Lower leg skin (tissue), 3 donors: ENCODE data around the gene PRDM10.

ENCODE experiments used
- POLR2A ChIP-seq, 2 donors: fragments of 450-650 bp; IDR thresholded peaks; one replicate each; pipeline ENCODE4 v1.6.1; 2016 to 2017; ENCODE audit warnings: antibody characterized with exemption in 2 of 2, mild to moderate bottlenecking in 1 of 2, moderate library complexity in 1 of 2
- TF ChIP-seq, protein P1 (sequence below), 3 donors: fragments of 450-650 bp; IDR thresholded peaks; one replicate each; pipeline ENCODE4 v1.5.1; 2016; ENCODE audit warnings: antibody characterized with exemption in 3 of 3, mild to moderate bottlenecking in 3 of 3, moderate library complexity in 2 of 3

DNA sequence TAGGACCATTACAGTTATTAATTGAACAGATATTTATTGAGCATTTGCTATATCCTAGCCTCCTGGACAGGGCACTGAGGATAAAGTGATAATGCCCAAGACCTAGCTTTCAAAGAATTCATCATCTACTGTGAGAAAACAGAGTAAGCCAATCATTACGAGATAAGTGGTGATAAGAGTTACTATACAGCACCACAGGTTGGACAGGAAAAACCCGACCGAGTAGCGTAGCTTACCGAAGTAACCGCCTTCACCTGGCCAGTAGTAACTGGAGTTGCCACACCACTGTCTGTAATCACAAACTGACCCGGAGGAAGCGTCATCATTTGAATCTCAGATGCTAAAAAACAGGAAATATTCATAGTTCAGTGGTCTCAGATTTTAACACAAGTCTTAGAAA lies 97.2 kb downstream of the PRDM10 start:
- TF ChIP-seq, protein P1, sequence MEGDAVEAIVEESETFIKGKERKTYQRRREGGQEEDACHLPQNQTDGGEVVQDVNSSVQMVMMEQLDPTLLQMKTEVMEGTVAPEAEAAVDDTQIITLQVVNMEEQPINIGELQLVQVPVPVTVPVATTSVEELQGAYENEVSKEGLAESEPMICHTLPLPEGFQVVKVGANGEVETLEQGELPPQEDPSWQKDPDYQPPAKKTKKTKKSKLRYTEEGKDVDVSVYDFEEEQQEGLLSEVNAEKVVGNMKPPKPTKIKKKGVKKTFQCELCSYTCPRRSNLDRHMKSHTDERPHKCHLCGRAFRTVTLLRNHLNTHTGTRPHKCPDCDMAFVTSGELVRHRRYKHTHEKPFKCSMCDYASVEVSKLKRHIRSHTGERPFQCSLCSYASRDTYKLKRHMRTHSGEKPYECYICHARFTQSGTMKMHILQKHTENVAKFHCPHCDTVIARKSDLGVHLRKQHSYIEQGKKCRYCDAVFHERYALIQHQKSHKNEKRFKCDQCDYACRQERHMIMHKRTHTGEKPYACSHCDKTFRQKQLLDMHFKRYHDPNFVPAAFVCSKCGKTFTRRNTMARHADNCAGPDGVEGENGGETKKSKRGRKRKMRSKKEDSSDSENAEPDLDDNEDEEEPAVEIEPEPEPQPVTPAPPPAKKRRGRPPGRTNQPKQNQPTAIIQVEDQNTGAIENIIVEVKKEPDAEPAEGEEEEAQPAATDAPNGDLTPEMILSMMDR (IDR thresholded peaks at IDR 0.05), result no peak
- TF ChIP-seq POLR2A (IDR thresholded peaks at IDR 0.05), result no peak
